OCI-LY1 (cell line): ENCODE measurements around the gene PTPRD.

Source experiments
- H2AFZ ChIP-seq: fragments of 200-600 bp; sonication (generic), shearing (Covaris generic); 2 replicates; pipeline ENCODE4 v1.6.0; 2014; ENCODE audit warnings: antibody characterized with exemption, mild to moderate bottlenecking, low read length
- H3F3A ChIP-seq: fragments of 200-600 bp; sonication (generic), shearing (Covaris generic); 2 replicates; pipeline ENCODE4 v1.6.0; 2014; ENCODE audit warnings: mild to moderate bottlenecking, antibody characterized with exemption, low read length, moderate library complexity; ENCODE audit not compliant: insufficient read depth
- H3K27ac ChIP-seq: fragments of 200-600 bp; sonication (generic); 2 replicates; pipeline ENCODE4 v1.5.1; 2014; ENCODE audit warnings: low read length, mixed run types, mild to moderate bottlenecking, low read depth; ENCODE audit not compliant: poor library complexity, severe bottlenecking
- H3K27me3 ChIP-seq: fragments of 200-600 bp; sonication (generic); 2 replicates; pipeline ENCODE4 v1.6.0; 2014; ENCODE audit warnings: antibody characterized with exemption, mild to moderate bottlenecking, low read length, moderate library complexity; ENCODE audit not compliant: insufficient read depth
- H3K36me3 ChIP-seq: fragments of 200-600 bp; sonication (generic); 2 replicates; pipeline ENCODE4 v1.6.1; 2014; ENCODE audit warnings: mild to moderate bottlenecking, antibody characterized with exemption, low read length, moderate library complexity, mixed read lengths; ENCODE audit not compliant: insufficient read depth
- H3K4me1 ChIP-seq: fragments of 200-600 bp; sonication (generic); 2 replicates; pipeline ENCODE4 v1.5.1; 2014; ENCODE audit warnings: mild to moderate bottlenecking, low read length, moderate library complexity; ENCODE audit not compliant: insufficient read depth, severe bottlenecking
- H3K4me2 ChIP-seq: fragments of 200-600 bp; sonication (generic), shearing (Covaris generic); 2 replicates; pipeline ENCODE4 v1.6.1; 2014; ENCODE audit warnings: low read length
- H3K4me3 ChIP-seq: fragments of 200-600 bp; sonication (generic); 2 replicates; pipeline ENCODE4 v1.5.1; 2014; ENCODE audit warnings: low read length, low read depth, mild to moderate bottlenecking, mixed read lengths; ENCODE audit not compliant: poor library complexity, severe bottlenecking
- H3K79me2 ChIP-seq: fragments of 200-600 bp; shearing (Covaris generic); 2 replicates; pipeline ENCODE4 v1.6.1; 2016; ENCODE audit warnings: mixed run types, low read length, mixed read lengths; ENCODE audit not compliant: insufficient read depth
- H3K9ac ChIP-seq: fragments of 200-600 bp; sonication (generic), shearing (Covaris generic); 2 replicates; pipeline ENCODE4 v1.6.1; 2014; ENCODE audit warnings: mild to moderate bottlenecking, low read length, mixed read lengths
- H3K9me2 ChIP-seq: fragments of 200-600 bp; sonication (generic), shearing (Covaris generic); 2 replicates; pipeline ENCODE4 v1.6.1; 2014; ENCODE audit warnings: low read depth, mild to moderate bottlenecking, low read length, mixed read lengths
- H3K9me3 ChIP-seq: fragments of 200-600 bp; shearing (Covaris generic); 2 replicates; pipeline ENCODE4 v1.6.1; 2014; ENCODE audit warnings: low read length, mixed read lengths
- H4K20me1 ChIP-seq: fragments of 200-600 bp; sonication (generic), shearing (Covaris generic); 2 replicates; pipeline ENCODE4 v1.6.0; 2016; ENCODE audit warnings: mild to moderate bottlenecking, low read length; ENCODE audit not compliant: insufficient read depth
- EZH2 ChIP-seq: fragments of 200-600 bp; sonication (generic), shearing (Covaris generic); IDR thresholded peaks from 2 replicates; pipeline ENCODE4 v1.8.0; 2017; ENCODE audit warnings: borderline replicate concordance, mixed run types, mild to moderate bottlenecking, antibody characterized with exemption, low read length, moderate library complexity, mixed read lengths
- TF ChIP-seq, protein P1 (sequence below): fragments of 200-600 bp; sonication (generic), shearing (Covaris generic); IDR thresholded peaks from 2 replicates; pipeline ENCODE4 v1.5.1; 2017; ENCODE audit warnings: mild to moderate bottlenecking, antibody characterized with exemption, low read length, moderate library complexity, mixed read lengths

Gene PTPRD

DNA sequence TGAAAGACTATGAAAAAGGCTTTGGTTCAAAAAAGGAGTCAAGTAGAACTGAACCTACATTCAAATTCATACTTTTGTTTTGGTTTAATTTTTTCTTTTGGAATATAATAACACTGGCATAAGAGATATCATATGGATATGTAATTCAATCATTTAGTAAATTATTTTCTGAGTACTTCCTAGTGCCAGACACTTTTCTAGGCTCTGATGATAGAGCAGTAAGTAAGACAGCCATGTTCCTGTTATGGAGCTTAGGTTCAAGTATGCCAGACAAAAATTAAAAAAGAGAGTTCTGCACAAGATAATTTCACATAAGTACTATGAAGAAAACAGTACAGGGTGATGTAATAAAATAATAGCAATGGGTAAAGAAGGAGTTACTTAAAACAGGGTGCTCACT lies 1074.0 kb downstream of the PTPRD start:
- no peak overlapping the region for H2AFZ ChIP-seq
- H3K79me2 ChIP-seq = no peaks in the 10 kb centered on the region
- H3K4me3 ChIP-seq = no peak overlapping the region
- H3K4me1 ChIP-seq = peaks cover 13% of the 10 kb centered on the region
- H3K36me3 ChIP-seq = no peaks in the 10 kb centered on the region
- H4K20me1 ChIP-seq = no peaks in the 10 kb centered on the region
- H3K27me3 ChIP-seq = no peaks in the 10 kb centered on the region
- no peak overlapping the region for H3K4me2 ChIP-seq
- no peak for TF ChIP-seq EZH2
- TF ChIP-seq, protein P1, sequence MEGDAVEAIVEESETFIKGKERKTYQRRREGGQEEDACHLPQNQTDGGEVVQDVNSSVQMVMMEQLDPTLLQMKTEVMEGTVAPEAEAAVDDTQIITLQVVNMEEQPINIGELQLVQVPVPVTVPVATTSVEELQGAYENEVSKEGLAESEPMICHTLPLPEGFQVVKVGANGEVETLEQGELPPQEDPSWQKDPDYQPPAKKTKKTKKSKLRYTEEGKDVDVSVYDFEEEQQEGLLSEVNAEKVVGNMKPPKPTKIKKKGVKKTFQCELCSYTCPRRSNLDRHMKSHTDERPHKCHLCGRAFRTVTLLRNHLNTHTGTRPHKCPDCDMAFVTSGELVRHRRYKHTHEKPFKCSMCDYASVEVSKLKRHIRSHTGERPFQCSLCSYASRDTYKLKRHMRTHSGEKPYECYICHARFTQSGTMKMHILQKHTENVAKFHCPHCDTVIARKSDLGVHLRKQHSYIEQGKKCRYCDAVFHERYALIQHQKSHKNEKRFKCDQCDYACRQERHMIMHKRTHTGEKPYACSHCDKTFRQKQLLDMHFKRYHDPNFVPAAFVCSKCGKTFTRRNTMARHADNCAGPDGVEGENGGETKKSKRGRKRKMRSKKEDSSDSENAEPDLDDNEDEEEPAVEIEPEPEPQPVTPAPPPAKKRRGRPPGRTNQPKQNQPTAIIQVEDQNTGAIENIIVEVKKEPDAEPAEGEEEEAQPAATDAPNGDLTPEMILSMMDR = no peak
- no peak overlapping the region for H3K9ac ChIP-seq
- H3F3A ChIP-seq = no peaks in the 10 kb centered on the region
- no peaks in the 10 kb centered on the region for H3K9me3 ChIP-seq
- H3K9me2 ChIP-seq = no peaks in the 10 kb centered on the region
- H3K27ac ChIP-seq = no peak overlapping the region

DNA sequence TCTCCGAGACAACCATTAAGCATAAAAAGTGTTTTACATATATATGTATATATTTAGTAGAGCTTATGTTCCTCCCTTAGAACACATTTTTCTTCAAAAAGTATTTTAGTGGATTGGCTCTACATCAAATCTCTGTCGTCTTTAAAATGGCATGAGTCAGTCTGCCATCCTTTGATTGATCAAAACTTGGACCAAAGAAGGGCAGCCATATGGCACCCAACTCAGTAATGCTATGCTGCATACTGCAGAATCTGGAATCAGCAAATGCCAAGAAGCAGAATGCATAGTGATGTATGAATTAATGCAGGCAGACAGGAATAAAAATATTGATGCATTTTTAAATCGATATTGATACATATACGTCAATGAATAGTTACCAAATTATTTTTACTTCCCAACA lies 1074.4 kb downstream of the PTPRD start:
- Histone ChIP-seq H3K4me1 (peaks cover 13% of the 10 kb centered on the region), H3K27me3 (no peaks in the 10 kb centered on the region), H4K20me1 (no peaks in the 10 kb centered on the region), H3K4me3 (no peak overlapping the region), H3K9me2 (no peaks in the 10 kb centered on the region), H2AFZ (no peak overlapping the region), H3F3A (no peaks in the 10 kb centered on the region), H3K36me3 (no peaks in the 10 kb centered on the region), H3K27ac (no peak overlapping the region), H3K9ac (no peak overlapping the region), H3K9me3 (no peaks in the 10 kb centered on the region), H3K79me2 (no peaks in the 10 kb centered on the region), H3K4me2 (no peak overlapping the region)
- TF ChIP-seq, protein P1 = no peak
- no peak for TF ChIP-seq EZH2

DNA sequence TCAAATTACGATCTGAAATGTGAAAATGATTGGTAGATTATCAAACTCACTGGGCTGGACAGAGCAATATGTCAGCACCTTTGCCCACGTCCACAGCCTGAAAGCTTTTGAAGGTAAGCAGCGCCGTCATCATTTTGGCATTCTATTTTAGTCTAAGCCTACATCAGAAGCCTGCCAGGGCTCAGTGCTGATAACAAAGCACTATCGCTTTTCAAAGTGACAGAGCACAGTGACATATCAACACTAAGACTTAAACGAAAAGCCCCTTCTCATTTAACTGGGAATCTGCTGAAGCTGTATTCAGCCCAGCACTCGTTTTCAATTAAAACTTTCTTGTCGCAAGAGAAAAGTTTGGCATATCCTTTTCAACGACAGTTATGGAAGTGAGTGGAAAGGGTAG lies 1076.3 kb downstream of the PTPRD start:
- Histone ChIP-seq H3K79me2 (no peaks in the 10 kb centered on the region), H3K27ac (no peak overlapping the region), H3K9ac (no peak overlapping the region), H3K9me3 (no peaks in the 10 kb centered on the region), H3K27me3 (no peaks in the 10 kb centered on the region), H3K4me1 (peaks cover 13% of the 10 kb centered on the region), H3F3A (no peaks in the 10 kb centered on the region), H3K9me2 (no peaks in the 10 kb centered on the region), H4K20me1 (no peaks in the 10 kb centered on the region), H3K4me3 (no peak overlapping the region), H3K4me2 (no peak overlapping the region), H2AFZ (no peak overlapping the region), H3K36me3 (no peaks in the 10 kb centered on the region)
- TF ChIP-seq, protein P1 = no peak
- TF ChIP-seq EZH2 = no peak
